GM18907 (cell line): Measurements from ENCODE around the gene LZTS3.
"Not testable (repeated sequence)": the region's sequence is repeated elsewhere in the genome, so short reads cannot be mapped to it uniquely, and the experiment has no call there.

Source experiments
- ATAC-seq: cut with Tn5 transposase; IDR thresholded peaks from one replicate; pipeline ENCODE4 v1.9.1; 2021; ENCODE audit warnings: mild to moderate bottlenecking, moderate library complexity; ENCODE audit not compliant: unreplicated experiment

The LZTS3 gene

DNA sequence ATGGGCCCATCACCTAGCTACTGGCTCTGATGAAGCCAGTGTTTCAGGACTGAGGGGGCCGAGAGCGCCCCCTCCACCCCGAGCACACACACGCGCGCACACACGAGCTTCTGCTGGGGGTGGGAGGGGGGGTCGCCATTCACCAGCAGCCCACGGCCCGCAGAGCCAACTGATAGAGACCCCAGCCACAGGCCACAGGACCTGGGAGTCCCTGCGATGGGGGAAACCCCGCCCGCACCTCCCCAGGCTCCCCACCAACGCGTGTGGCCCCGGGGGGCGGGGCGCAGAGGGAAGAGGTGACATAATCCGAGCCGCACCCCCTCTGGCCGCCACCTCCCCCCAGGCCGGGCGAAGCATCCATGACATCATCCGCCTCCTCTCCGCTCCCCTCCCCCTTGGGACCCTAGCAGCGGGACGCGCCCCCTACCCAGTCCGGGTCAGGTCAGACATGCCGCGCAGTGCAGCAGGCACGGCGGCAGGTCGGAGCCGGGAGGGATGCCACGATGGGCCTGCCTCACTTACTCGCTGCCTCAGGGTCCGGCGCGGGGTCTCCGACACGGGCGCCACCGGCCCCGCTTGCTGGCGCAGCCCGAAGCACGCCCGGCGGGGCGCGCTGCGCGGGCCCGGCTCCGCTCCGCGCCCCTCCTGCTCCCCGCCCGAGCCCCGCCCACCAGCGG, at the start of gene LZTS3:
LZTS3 (minus strand) TSS at position 617 of the 677 bp plus-strand sequence. CDS start 6,386 bp downstream, outside the sequence.
- ATAC-seq = peak; percentile 80

GRCh38 chr20:3221398-3222226, 48.3 kb upstream of the LZTS3 start:
- ATAC-seq = no peak

- no peak for ATAC-seq
Observed at GRCh38 chr20:3218307-3218988, 45.1 kb upstream of the LZTS3 start.

GRCh38 chr20:3215359-3215917, 42.1 kb upstream of the LZTS3 start:
- ATAC-seq = not testable (repeated sequence)

DNA sequence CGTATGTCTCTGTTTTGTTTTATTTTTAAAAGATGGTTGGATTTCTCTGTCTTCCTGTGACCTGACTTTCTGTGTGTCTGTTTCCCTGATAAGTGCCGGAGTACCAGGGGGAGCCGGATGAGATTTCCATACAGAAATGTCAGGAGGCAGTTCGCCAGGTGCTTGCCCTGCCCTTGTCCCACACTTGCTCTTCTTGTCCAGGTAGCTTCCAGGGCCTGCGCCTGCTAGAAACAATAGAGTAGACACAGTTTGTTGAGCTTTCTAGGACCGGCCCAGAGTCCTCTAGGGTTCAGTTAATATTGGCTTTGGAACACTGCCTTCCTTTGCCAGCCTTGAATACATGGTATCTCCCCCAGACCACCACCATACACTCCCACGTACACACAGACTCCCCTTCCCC, 39.9 kb upstream of the LZTS3 start:
- no peak for ATAC-seq

GRCh38 chr20:3210346-3210745, 37.0 kb upstream of the LZTS3 start:
- ATAC-seq = no peak

GRCh38 chr20:3209946-3210317, 36.6 kb upstream of the LZTS3 start:
- ATAC-seq = no peak

GRCh38 chr20:3209257-3209945, 36.1 kb upstream of the LZTS3 start, which contains the start of gene ITPA:
Gene ITPA (plus strand): TSS chr20:3209498. CDS start chr20:3209552, 54 bp downstream.
- ATAC-seq = peak; percentile 47

GRCh38 chr20:3208786-3209256, 35.5 kb upstream of the LZTS3 start:
- peak; percentile 4 for ATAC-seq

GRCh38 chr20:3204124-3204794, 30.9 kb upstream of the LZTS3 start, which contains the start of gene DDRGK1:
Gene DDRGK1 (minus strand): TSS chr20:3204682. CDS start chr20:3204627, 55 bp downstream.
- ATAC-seq = peak; percentile 80

GRCh38 chr20:3203315-3204123, 30.2 kb upstream of the LZTS3 start:
- peak; percentile 20 for ATAC-seq

DNA sequence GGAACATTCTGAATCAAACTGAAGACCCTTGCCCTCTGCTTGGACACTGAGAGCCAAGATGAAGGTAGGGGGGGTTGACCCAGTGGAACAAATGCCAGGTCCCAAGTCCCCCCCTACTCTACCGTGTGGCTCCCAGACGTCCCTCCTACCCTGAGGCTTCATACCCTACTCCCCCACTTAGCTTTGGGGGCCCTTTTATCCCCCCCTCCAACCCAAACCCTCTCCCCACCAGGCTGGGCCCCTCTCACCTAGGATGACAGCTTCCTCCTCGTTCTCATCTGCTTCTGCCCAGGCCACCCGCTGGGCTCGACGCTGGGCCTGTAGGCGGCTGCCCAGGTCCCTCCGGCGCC, 29.6 kb upstream of the LZTS3 start:
- no peak for ATAC-seq

DNA sequence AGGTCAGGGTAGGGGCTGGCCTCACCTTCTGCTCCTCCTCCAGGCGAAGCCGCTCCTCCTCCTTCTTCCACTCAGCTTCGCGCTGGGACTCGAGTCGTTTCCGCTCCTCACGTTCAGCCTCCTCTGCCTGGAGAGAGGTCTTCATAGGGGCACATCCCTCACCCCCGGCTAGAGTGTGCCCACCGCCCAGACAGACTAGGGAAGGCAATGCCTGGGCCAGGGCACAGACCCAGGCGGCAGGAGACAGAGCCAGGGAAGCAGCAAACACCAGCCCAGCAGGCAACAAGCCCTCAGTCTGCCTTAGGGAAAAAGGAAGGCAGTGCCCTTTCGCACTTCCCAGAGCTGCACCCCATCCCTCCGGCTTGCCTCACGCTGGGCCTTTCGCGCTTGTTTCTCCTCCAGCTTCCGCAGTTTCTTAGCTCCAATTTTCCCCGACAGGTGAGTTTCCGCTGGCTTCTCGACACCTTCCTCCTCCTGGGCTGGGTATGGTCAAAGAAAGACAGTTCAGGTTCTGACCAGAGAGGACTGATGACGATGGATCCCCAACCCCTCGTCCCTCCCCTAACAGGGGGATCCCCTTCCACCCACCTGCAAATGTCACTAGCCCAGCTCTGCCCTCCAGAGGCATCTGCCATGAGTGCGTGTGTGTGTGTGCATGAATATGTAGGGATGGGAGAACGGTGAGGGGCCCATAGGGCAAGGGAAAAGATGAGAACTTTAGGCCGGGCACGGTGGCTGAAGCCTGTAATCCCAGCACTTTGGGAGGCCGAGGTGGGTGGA, 26.8 kb upstream of the LZTS3 start:
- ATAC-seq = no peak

GRCh38 chr20:3199206-3199605, 25.9 kb upstream of the LZTS3 start:
- ATAC-seq = no peak

- no peak for ATAC-seq
Observed at GRCh38 chr20:3195590-3196237, 22.4 kb upstream of the LZTS3 start.

GRCh38 chr20:3194617-3195280, 21.4 kb upstream of the LZTS3 start:
- ATAC-seq = no peak
